Frontal cortex (tissue), 4 donors: Measurements from ENCODE around the gene PKDREJ. TPM values are rescaled to one million over a fixed set of nuclear protein-coding genes. Genes with fewer than 3 reads are reported as not detected.

Experiments used
- DNase-seq, 2 donors: peaks; one replicate each; pipeline ENCODE4 v3.0.0; 2012; ENCODE audit warnings: low spot score in 2 of 2
- FAIRE-seq: peaks from 2 replicates; lab custom pipeline; 2012; peaks lifted over from hg19 to GRCh38; lab: Jason Lieb, UNC
- total RNA-seq: library from RNA; depleted of rRNA; stranded (reverse); fragments of >200 nt; gene quantifications from one replicate; pipeline ENCODE4 v1.2.3, GENCODE V29; 2014
- donor health status: control.
- donor health status: control.
- donor health status: control.

PKDREJ gene
- total RNA-seq, 1 donor from 2014 or later: under 0.01 TPM

GRCh38 chr22:46240506-46240905 lies 22.6 kb downstream of the PKDREJ start:
- DNase-seq: no peak
- no peak for FAIRE-seq

- FAIRE-seq (no peak), DNase-seq (no peak)
These were observed 23.1 kb downstream of the PKDREJ start for GRCh38 chr22:46240073-46240472.

- FAIRE-seq: no peak
- DNase-seq: no peak
These were observed 23.7 kb downstream of the PKDREJ start for GRCh38 chr22:46239261-46240048.

GRCh38 chr22:46238541-46238940 lies 24.6 kb downstream of the PKDREJ start:
- FAIRE-seq: no peak
- no peak for DNase-seq

- no peak for FAIRE-seq
These were observed 25.6 kb downstream of the PKDREJ start for GRCh38 chr22:46237453-46238124.

GRCh38 chr22:46234969-46235368 lies 28.2 kb downstream of the PKDREJ start:
- DNase-seq (no peak), FAIRE-seq (no peak)

More at GRCh38 chr22:46237453-46238124, 25.6 kb downstream of the PKDREJ start:
- DNase-seq: no peak

GRCh38 chr22:46233231-46233630 lies 29.9 kb downstream of the PKDREJ start:
- DNase-seq (peak in 1 of 2 donors; percentile 58), FAIRE-seq (no peak)

- FAIRE-seq (no peak), DNase-seq (no peak)
These were observed 32.8 kb downstream of the PKDREJ start for GRCh38 chr22:46230262-46230901.

GRCh38 chr22:46229701-46230100 lies 33.4 kb downstream of the PKDREJ start:
- DNase-seq: no peak
- FAIRE-seq: no peak

- no peak for DNase-seq
- FAIRE-seq: no peak
These were observed 36.6 kb downstream of the PKDREJ start for GRCh38 chr22:46226577-46226976.

GRCh38 chr22:46225631-46226030 lies 37.5 kb downstream of the PKDREJ start:
- no peak for FAIRE-seq
- no peak for DNase-seq

- DNase-seq: no peak
- no peak for FAIRE-seq
These were observed 38.2 kb downstream of the PKDREJ start for GRCh38 chr22:46224898-46225290.

- FAIRE-seq: no peak
These were observed 38.9 kb downstream of the PKDREJ start for GRCh38 chr22:46224044-46224897.

GRCh38 chr22:46220921-46221320 lies 42.2 kb downstream of the PKDREJ start:
- FAIRE-seq: no peak
- DNase-seq: no peak

More at GRCh38 chr22:46224044-46224897, 38.9 kb downstream of the PKDREJ start:
- DNase-seq: no peak

GRCh38 chr22:46219636-46220035 lies 43.5 kb downstream of the PKDREJ start:
- FAIRE-seq: no peak

GRCh38 chr22:46214616-46215015 lies 48.5 kb downstream of the PKDREJ start:
- no peak for FAIRE-seq
- no peak for DNase-seq

More at GRCh38 chr22:46219636-46220035, 43.5 kb downstream of the PKDREJ start:
- no peak for DNase-seq

GRCh38 chr22:46214149-46214548 lies 49.0 kb downstream of the PKDREJ start:
- no peak for FAIRE-seq

GRCh38 chr22:46213052-46213451 lies 50.1 kb downstream of the PKDREJ start:
- FAIRE-seq (no peak), DNase-seq (no peak)

More at GRCh38 chr22:46214149-46214548, 49.0 kb downstream of the PKDREJ start:
- no peak for DNase-seq

GRCh38 chr22:46212195-46212594 lies 50.9 kb downstream of the PKDREJ start:
- DNase-seq: no peak
- FAIRE-seq: no peak

- FAIRE-seq (no peak), DNase-seq (no peak)
These were observed 53.9 kb downstream of the PKDREJ start for GRCh38 chr22:46209262-46209661.
